GM18873 (cell line): ENCODE data around the gene CP.
A peak's percentile ranks its signal among the peaks of the same experiment; 100 is the strongest.
"Not testable (repeated sequence)": the region's sequence is repeated elsewhere in the genome, so short reads cannot be mapped to it uniquely, and the experiment has no call there.

Experiments
- ATAC-seq: cut with Tn5 transposase; IDR thresholded peaks from one replicate; pipeline ENCODE4 v1.9.1; 2021; ENCODE audit warnings: mild to moderate bottlenecking, moderate library complexity, moderate number of reproducible peaks; ENCODE audit not compliant: unreplicated experiment, low FRiP score

CP gene

GRCh38 chr3:149221783-149222517 is at the start of gene CP:
CP (minus strand) TSS chr3:149221829; CDS start chr3:149221792, 37 bp downstream.
- ATAC-seq, result no peak

GRCh38 chr3:149270180-149270579 is 48.6 kb upstream of the CP start:
- ATAC-seq, result no peak

GRCh38 chr3:149269687-149270086 is 48.1 kb upstream of the CP start:
- no peak for ATAC-seq

- ATAC-seq, result no peak
These were observed 45.9 kb upstream of the CP start for GRCh38 chr3:149267565-149267964.

- no peak for ATAC-seq
These were observed 45.1 kb upstream of the CP start for GRCh38 chr3:149266736-149267135.

GRCh38 chr3:149263856-149264255 is 42.2 kb upstream of the CP start:
- no peak for ATAC-seq

GRCh38 chr3:149258714-149259113 is 37.1 kb upstream of the CP start:
- ATAC-seq, result no peak

- no peak for ATAC-seq
These were observed 36.7 kb upstream of the CP start for GRCh38 chr3:149258298-149258697.

- ATAC-seq, result no peak
These were observed 30.6 kb upstream of the CP start for GRCh38 chr3:149252272-149252671.

GRCh38 chr3:149251186-149251585 is 29.6 kb upstream of the CP start:
- ATAC-seq, result no peak

GRCh38 chr3:149247929-149248691 is 26.5 kb upstream of the CP start:
- peak; percentile 53 for ATAC-seq

- no peak for ATAC-seq
These were observed 25.5 kb upstream of the CP start for GRCh38 chr3:149247008-149247710.

- ATAC-seq, result peak; percentile 87
These were observed 24.3 kb upstream of the CP start for GRCh38 chr3:149245738-149246451.

- no peak for ATAC-seq
These were observed 21.9 kb upstream of the CP start for GRCh38 chr3:149243540-149243939.

GRCh38 chr3:149239357-149239936 is 17.8 kb upstream of the CP start:
- no peak for ATAC-seq

- ATAC-seq, result not testable (repeated sequence)
These were observed 16.6 kb upstream of the CP start for GRCh38 chr3:149238268-149238667.

- ATAC-seq, result no peak
These were observed 14.2 kb upstream of the CP start for GRCh38 chr3:149235599-149236424.

- ATAC-seq, result no peak
These were observed 13.1 kb upstream of the CP start for GRCh38 chr3:149234671-149235245.

GRCh38 chr3:149233323-149233722 is 11.7 kb upstream of the CP start:
- no peak for ATAC-seq
